HUDEP-2 (cell line): Measurements from ENCODE around the gene NUDT4.
"Not testable (repeated sequence)": the region's sequence is repeated elsewhere in the genome, so short reads cannot be mapped to it uniquely, and the experiment has no call there.

Experiments
- DNase-seq, 76 experiments: peaks; one replicate each; lab custom pipeline; 2025; ENCODE audit not compliant: unreplicated experiment in 76 of 76; lab: John Stamatoyannopoulos, UW

NUDT4 gene

DNA sequence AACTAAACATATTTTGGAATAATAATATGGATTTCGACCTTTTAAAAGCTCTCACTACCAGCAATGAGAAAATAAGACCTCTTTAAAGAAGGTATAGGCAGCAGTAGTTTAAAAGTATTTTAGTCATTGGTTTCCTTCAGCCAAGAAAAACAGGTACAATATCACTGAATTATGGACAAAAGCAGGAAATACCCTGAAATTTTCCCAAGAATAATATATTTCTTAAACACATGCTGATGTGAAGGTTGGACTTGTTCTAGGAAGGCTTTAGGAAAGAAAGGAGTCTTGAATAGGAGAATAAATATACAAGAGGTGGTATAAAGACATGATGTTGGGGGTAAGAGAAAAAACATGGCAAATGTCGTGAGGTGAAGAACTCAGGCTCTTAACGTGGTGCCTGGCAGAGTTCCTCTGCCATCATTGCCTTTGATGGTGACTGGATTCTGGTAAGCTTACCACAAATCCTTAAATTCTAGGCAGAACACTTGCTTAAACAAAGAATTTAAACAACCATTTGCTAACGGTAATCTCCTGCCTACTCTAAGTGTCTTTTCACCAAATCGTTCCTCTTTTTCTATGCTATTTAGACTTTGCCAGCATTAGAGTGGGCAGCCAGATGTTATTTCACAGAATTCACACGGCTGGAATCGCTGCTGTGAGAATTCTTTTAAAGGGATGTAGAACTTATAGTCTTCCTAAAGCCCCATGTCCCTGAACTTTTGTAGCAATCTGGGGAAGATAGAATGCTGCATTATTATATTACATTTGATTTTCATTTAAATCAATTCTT lies 11.9 kb upstream of the NUDT4 start:
- DNase-seq = no peak

GRCh38 chr12:93366422-93366821 lies 11.3 kb upstream of the NUDT4 start:
- no peak for DNase-seq

DNA sequence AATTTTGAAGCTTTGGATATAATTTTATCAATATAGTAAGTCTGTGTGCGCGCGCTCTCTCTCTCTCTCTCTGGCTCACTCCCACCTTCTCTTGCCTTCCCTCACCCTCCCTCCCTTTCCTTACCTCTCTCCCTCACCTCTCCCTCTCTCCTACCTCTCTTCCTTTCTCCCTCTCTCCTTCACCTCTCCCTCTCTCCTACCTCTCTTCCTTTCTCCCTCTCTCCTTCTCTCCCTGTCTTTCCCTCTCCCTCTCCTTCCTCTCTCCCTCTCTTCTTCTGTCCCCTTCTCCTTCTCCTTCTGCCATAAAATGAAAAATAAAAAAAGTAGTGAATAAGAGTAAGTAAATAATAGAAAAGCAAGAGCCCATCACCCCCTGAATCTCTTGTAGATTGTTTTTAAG lies 9.0 kb upstream of the NUDT4 start:
- no peak for DNase-seq

DNA sequence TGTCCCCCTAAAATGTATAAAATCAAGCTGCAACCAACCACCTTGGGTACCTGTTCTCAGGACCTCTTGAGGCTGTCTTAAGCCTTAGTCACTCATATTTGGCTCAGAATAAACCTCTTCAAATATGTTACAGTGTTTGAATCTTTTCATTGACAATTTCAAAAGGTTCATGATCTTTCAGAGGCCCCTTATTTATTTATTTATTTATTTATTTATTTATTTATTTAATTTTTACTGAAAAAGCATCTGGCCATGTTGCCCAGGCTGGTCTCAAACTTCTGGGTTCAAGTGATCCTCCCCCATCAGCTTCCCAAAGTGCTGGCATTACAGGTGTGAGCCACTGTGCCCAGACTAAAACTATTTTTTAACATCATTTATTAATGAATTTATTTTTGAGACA lies 8.2 kb upstream of the NUDT4 start:
- DNase-seq = no peak

DNA sequence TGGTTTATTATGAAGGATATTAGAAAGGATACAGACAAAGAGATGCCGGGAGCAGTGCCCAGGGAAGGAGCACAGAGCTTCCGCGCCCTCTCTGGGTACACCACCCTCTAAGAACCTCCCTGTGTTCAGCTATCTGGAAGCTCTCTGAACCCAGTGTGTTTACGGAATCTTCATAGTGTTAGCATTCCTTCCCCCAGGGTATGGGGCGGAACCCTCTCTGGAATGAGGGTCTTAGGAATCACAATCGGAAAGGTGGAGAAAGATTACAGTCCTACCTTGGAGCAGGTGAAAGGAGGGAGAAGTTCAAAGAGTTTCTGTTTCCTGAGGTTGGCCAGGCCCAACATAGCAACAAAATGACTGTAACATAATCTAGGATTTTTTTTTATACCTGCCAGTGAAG lies 6.8 kb upstream of the NUDT4 start:
- no peak for DNase-seq

- DNase-seq = peak in 11 of 76 experiments; percentile 8 to 53 (median 29)
Measured at GRCh38 chr12:93373961-93374656, 3.6 kb upstream of the NUDT4 start.

DNA sequence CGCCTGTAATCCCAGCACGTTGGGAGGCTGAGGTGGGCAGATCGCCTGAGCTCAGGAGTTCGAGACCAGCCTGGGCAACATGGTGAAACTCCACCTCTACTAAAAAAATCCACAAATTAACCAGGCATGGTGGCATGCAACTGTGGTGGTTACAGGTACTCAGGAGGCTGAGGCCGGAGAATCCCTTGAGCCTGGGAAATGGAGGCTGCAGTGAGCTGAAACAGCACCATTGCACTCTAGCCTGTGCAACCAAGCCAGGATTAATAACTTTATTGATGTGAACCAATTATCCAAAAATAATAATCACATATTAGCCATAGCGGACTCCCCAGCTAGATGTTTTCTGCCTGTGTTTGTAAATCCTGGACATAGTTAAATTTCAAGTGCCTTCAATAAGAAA lies 1.8 kb upstream of the NUDT4 start:
- DNase-seq = no peak

- peak in 46 of 76 experiments; percentile 11 to 74 (median 40) for DNase-seq
Measured at GRCh38 chr12:93376436-93377251, 1.1 kb upstream of the NUDT4 start.

GRCh38 chr12:93378196-93378997 lies 672 bp downstream of the NUDT4 start:
- DNase-seq = peak in 20 of 76 experiments; percentile 10 to 60 (median 28)

GRCh38 chr12:93378998-93379325 lies 1.2 kb downstream of the NUDT4 start:
- DNase-seq = peak in 7 of 76 experiments; percentile 21 to 60 (median 36)

DNA sequence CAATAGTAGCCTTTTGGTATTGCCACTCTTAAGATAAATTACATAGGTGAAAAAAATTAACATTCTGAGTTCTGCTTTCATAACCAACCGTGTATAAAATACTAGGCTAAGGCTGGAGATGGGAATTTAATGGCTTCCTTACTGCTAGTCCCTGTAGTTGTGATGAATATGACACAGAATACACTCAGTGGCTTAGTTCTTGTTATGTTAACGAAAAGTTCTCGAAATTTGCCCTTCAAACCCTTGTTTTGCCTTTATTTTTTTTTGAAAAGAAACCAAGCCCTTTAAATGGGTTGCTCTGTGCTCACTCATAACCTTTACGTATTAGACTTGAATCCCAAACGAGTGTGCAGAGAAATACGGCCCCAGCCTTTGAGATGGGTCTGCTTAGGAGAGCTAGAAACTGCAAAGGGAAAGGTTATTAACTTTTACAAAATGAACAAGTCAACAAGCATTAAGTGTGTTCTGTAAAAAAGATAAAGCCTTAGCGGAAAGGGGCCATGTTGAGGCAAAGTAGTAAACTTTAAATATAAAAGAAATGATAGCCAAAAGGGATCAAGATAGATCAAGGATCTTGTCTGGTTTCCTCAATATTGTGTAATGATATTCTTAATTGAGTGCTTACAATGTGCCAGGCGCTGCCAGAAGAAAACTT lies 1.7 kb downstream of the NUDT4 start:
- peak in 1 of 76 experiments; percentile 29 for DNase-seq

- DNase-seq = peak in 1 of 76 experiments; percentile 29
Measured at GRCh38 chr12:93379981-93380361, 2.2 kb downstream of the NUDT4 start.

DNA sequence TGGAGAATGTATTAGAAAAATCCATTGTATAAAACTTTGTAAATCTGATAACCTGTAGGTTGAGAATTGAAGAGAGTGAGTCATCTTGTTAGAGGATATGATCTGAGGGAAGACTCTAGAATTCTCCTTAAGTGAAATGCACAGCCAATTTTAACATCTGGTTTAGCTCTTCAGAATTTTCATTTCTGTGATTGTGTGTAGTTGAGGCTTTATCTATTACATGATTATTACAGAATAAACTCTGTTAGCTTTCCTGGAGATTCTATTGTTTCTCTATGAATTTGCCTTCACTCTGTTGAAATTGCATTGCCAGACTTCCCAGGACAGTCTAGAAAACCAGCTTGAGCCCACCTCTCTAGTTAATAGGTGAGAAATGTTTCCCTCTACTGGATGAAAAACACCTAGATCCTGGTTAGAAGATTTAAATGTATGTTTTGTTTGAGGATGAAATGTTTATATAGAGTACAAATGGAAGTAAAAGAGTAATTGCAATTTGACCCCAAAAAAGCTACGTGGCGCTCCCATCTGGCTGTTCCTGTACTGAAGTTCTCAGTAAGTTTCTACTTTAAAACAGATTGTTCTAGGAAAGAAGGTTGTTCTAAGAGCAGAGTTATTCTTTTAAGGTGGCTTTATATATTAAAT lies 2.9 kb downstream of the NUDT4 start:
- DNase-seq = peak in 3 of 76 experiments; percentile 12 to 18 (median 16)

GRCh38 chr12:93381161-93381975 lies 3.6 kb downstream of the NUDT4 start:
- no peak for DNase-seq

GRCh38 chr12:93381976-93382437 lies 4.3 kb downstream of the NUDT4 start:
- not testable (repeated sequence) for DNase-seq

DNA sequence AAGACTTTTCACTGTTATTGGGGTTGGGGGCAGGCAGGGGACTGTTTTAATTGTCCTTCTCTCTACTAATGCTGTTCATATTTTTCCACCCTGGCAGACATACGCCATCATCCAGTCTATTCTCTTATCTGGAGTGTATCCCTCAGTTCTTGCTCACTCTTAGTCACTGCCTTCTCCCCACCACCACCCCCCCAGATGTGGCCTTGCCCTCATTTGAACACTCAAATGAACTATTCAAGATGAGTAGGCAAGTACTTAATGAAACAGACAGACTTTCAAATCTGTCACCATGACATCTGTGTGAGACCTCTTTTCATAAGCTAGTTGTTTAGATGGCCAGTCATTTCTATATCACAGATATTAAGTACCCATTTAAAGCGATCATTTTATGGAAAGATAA lies 10.1 kb downstream of the NUDT4 start:
- peak in 13 of 76 experiments; percentile 12 to 49 (median 24) for DNase-seq

GRCh38 chr12:93390031-93390430 lies 12.3 kb downstream of the NUDT4 start:
- DNase-seq = no peak

GRCh38 chr12:93390549-93391297 lies 13.0 kb downstream of the NUDT4 start:
- DNase-seq = no peak
